Endothelial cell of umbilical vein (primary cell): Measurements from ENCODE around the gene CHERP.

Experiments used
- EZH2 ChIP-seq: IDR thresholded peaks from 2 replicates; pipeline ENCODE4 v1.6.1; 2012; ENCODE audit warnings: borderline replicate concordance, low read depth, mild to moderate bottlenecking, moderate library complexity, low read length, inconsistent platforms; ENCODE audit not compliant: severe bottlenecking
- POLR2A ChIP-seq: IDR thresholded peaks from 2 replicates; pipeline ENCODE4 v1.6.1; 2012; ENCODE audit warnings: low read depth, mild to moderate bottlenecking, control low read depth, low read length
- TF ChIP-seq, protein P1 (sequence below), 2 donors: IDR thresholded peaks; 1 replicate in 1 of 2; 2 replicates in 1 of 2; pipeline ENCODE4 v1.5.1; 2011; ENCODE audit warnings: low read length in 2 of 2, mild to moderate bottlenecking in 2 of 2, moderate library complexity in 2 of 2, control low read depth in 1 of 2, inconsistent platforms in 1 of 2, low read depth in 1 of 2; ENCODE audit not compliant: insufficient read depth in 1 of 2; ENCODE audit errors: extremely low read depth in 1 of 2

GRCh38 chr19:16531380-16531669, 10.9 kb downstream of the CHERP start:
- TF ChIP-seq, protein P1, sequence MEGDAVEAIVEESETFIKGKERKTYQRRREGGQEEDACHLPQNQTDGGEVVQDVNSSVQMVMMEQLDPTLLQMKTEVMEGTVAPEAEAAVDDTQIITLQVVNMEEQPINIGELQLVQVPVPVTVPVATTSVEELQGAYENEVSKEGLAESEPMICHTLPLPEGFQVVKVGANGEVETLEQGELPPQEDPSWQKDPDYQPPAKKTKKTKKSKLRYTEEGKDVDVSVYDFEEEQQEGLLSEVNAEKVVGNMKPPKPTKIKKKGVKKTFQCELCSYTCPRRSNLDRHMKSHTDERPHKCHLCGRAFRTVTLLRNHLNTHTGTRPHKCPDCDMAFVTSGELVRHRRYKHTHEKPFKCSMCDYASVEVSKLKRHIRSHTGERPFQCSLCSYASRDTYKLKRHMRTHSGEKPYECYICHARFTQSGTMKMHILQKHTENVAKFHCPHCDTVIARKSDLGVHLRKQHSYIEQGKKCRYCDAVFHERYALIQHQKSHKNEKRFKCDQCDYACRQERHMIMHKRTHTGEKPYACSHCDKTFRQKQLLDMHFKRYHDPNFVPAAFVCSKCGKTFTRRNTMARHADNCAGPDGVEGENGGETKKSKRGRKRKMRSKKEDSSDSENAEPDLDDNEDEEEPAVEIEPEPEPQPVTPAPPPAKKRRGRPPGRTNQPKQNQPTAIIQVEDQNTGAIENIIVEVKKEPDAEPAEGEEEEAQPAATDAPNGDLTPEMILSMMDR (IDR thresholded peaks at IDR 0.05; ENCODE audit: extremely low read depth in 1 of 2, insufficient read depth in 1 of 2, low read depth in 1 of 2, low read length in 2 of 2): no peak
- no peak for TF ChIP-seq EZH2
- no peak for TF ChIP-seq POLR2A
